Midbrain (tissue), 1 donor: ENCODE measurements around the gene SPAG4.

ENCODE experiments used
- DNase-seq: peaks from one replicate; lab custom pipeline; 2025; lab: John Stamatoyannopoulos, UW

Gene SPAG4

DNA sequence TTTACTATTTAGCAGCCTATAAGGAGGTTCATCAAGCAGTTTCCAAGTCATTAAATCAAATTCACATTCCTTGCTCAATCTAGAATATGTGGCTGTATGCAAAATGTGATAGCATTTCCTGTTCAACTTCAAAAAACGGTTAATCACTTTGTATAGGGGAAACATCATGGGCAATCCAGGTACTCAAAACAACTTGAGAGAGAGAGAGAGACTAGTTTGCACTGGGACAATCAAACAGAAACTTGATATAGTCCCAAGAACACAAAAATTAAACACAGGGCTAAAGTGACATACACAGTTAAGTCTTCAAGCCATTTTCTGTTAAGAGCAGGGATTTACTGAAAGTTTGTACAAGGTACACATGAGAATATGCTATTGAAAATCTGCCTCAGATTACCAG is 41.6 kb downstream of the SPAG4 start:
- DNase-seq: no peak

DNA sequence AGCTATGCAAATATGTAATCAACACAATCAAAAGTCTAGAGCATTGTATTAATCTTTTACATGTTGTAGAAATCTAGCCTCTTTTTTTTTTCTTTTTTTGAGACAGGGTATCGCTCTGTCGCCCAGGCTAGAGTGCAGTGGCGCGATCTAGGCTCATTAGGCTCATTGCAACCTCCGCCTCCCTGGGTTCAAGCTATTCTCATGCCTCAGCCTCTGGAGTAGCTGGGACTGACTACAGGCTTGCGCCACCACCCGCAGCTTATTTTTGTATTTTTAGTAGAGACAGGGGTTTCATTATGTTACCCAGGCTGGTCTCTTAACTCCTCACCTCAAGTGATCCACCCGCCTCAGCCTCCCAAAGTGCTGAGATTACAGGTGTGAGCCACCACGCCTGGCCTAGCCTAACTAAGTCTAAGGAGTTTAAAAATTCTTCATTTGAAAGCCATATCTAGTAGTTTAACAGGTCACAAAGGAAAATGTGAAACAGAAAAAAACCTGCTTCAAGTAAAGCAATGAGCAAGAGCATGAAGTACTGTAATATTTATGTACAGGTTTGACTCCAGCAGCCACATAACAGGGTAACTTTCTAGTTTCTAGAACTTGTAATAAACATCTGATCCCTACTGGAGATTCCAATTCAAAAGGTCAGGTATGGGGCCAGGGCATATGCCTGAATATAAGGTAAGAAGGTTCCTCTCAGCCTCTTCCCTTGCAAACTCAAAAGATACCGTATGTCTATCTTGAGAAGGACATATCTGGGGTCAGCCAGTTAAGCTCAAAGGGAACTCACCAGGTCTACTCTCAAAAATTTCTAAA is 44.7 kb downstream of the SPAG4 start:
- DNase-seq: no peak

DNA sequence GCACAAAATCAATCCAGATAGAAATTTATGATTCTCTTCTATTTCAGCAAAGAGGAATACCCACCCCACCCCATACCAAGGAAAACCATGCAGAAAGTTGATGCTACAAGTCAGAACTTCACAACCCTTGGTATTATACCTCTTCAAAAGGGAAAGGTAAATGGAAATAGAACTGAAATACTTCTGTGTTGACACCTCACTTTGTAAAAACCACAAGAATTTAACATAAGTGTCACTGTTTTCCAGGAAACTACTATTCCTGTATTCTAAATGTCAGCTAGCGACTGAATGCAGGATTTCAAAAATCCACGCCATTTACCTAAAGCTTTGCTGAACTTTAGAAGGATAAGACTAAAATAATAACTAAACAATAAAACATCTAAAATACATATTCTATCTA is 45.4 kb downstream of the SPAG4 start:
- no peak for DNase-seq

DNA sequence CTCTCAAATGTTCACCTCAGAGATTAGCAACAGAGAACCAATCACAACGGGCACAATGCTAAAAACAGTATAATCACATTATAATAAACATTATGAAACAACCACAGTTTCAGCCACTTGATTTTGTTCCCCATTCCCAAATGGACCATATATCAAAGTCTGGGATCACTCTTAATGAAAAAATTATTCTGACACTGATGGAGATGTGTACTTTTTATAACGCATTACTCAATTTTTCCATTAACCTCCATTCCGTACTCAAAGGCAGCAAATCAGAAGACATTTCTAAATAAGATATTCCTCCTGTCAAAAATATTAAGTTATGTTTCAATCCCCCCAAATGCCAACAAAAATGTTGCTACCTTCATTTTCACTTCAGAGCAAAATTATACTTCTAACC is 46.3 kb downstream of the SPAG4 start:
- no peak for DNase-seq

DNA sequence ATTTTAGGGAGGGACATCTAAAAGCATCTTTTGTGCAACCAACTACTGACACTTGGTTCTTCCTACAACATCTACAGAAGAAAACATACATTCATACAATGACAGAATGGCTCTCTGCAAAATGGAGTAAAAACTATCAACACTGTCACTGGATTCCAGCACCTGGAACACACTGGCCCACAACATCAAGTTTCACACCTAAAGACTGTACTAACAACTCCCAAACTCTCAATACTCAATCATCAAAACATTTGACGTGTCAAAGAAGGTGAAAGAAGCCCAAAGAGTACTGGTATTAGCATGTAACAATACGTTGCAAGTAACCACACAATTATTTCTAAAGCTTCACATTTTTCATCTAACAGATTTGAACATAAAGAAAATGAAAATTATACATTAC is 46.9 kb downstream of the SPAG4 start:
- DNase-seq: no peak

DNA sequence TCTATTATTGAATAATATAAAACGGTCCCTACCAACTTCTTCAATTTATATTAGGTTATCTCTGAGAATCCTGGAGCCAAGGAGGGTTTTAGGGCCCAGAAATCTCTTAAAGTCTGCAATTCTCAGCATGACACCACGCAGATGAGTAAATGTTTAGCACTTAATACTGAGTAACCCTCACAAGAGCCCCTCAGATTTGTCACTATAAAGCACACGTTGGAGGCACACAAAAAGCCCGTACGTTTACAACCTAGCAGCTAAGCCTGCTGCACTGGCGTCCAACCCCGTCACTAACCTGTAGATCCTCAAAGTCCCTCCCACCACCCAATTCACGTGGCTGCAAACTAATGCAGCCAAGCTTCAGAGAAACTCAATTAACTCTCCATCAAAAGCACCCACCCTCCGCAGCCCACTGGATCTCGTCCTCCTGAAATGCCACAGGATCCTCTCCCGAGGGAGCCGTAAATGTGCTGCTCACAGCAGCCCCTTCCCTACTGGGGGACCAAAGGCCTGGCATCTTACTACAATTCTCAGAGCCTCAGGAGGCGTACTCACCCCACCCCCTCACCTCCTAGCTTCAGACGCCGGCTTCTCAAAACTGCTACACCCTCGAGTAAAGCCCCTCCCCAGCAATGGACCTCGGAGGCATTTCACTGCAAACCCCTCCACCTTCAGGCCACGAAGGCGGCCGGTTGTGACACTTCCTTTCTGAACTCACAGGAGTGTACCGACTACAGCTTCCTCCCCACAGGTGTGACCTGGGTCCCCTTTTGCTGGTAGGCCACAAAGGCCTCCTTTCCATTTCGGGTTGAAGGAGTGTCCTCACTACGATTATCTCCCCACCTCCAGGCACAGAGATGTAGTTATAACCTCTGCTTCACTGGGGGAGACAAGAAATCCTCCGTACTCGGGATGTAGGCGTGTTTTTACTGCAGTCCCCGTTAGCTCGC is 48.2 kb downstream of the SPAG4 start:
- DNase-seq: no peak

DNA sequence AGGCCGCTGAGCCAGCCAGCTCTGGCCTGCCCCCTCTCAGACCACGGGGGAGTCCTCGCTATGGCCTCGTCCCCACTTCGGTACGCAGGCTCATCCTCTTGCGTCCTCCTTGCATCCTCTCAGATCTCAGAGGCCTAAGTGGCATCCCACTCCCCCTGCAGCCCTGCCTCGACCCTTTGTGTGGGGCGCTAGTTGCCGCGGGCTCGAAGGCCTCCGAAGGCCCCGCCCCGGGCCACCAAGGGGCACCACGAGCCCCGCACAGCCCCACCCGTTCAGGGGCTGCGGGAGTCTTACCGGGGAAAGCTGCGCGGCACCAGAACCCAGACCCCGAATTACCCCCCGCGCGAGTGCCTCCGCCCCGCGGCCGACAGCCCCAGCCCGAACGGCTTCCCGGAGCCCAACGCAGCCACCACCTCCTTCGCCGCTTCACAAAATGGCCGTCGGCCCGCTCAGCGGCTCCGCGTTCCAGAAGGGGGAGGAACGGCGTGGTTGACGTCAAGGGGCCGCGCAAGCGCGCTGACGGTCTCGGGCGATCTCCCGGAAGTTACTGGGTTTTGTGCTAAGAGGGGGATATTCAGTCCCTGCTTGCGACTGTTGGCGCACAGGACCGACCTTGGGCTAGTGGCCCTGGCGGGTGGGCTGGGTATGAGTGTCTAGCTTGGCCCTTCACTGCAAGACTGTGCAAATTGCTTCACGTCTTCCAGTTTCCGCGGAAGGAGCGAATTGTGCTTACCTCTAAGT is 49.0 kb downstream of the SPAG4 start, which contains the start of the genes CPNE1 and RBM12:
Gene CPNE1 (minus strand): TSS at position 435 of the 741 bp plus-strand sequence. CDS start 31,977 bp downstream, outside the sequence.
Gene RBM12 (minus strand): TSS at position 435 of the 741 bp plus-strand sequence. CDS start 9,578 bp downstream, outside the sequence.
- peak; percentile 95 for DNase-seq

DNA sequence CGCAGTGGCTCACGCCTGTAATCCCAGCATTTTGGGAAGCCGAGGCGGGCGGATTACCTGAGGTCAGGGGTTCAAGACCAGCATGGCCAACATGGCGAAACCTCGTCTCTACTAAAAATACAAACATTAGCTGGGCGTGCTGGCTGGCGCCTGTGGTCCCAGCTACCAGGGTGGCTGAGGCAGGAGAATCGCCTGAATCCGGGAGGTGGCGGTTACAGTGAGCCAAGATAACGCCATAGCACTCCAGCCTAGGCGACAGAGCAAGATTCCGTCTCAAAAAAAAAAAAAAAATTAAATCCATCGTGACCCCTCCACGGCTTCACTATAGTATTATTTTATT is 50.3 kb downstream of the SPAG4 start:
- no peak for DNase-seq

DNA sequence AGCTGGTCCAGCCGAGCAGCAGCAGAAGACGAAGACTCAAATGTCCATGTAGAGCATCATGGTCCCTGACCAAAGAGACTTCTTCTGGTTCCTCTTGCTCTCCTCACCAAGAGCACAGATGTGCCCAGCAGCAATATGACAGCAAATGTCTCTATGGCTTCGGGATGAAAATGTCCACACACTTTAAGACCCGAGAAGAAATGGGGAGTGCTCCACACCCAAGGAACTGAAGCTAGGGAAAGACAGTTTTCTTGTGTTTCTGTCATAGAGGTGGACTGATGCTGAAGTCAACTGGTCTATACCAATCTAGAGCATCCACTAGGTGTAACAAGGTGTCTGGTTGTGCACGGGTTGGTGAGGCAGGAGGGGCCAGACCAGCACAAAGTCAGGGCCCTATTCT is 53.6 kb downstream of the SPAG4 start:
- DNase-seq: no peak

DNA sequence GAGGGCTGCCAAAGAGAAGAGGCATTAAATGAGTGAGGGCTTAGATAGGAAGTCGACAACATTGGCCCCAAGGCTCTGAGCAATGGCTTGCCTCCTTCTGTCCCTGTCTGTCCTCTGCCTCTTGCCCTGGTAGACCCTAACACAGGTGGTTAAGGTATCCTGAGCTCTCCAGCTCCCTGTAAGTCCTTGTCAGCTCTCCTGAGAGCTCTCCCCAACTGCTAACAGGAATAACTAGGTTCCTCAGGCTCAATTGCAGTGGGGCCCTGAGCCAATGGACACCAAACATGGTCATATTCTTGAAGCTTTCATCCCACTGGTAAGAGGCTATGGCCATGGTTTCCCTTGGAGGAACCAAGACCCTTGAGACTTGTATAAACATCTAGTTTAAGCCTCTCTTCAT is 54.1 kb downstream of the SPAG4 start:
- no peak for DNase-seq
